IMR-90 (cell line): Measurements from ENCODE around the gene AKT2.

Experiments
- BHLHE40 ChIP-seq: fragments of 150-350 bp; IDR thresholded peaks from 2 replicates; pipeline ENCODE4 v1.6.1; 2016; ENCODE audit warnings: mild to moderate bottlenecking, low read depth, low read length
- CEBPB ChIP-seq: IDR thresholded peaks from 2 replicates; pipeline ENCODE4 v1.6.1; 2012; ENCODE audit warnings: low read depth, low read length, improper control_type of control experiment
- CTCF ChIP-seq: conservative IDR thresholded peaks from 2 replicates; pipeline ENCODE4 v1.5.1; 2012; ENCODE audit warnings: mild to moderate bottlenecking, low read depth, low read length, improper control_type of control experiment
- MAZ ChIP-seq: IDR thresholded peaks from 2 replicates; pipeline ENCODE4 v1.6.1; 2012; ENCODE audit warnings: low read depth, mild to moderate bottlenecking, low read length, improper control_type of control experiment, moderate library complexity, borderline replicate concordance
- POLR2A ChIP-seq: IDR thresholded peaks from 2 replicates; pipeline ENCODE4 v1.6.1; 2012; ENCODE audit warnings: mild to moderate bottlenecking, low read depth, low read length
- RAD21 ChIP-seq: IDR thresholded peaks from 2 replicates; pipeline ENCODE4 v1.6.1; 2012; ENCODE audit warnings: low read length, improper control_type of control experiment
- RCOR1 ChIP-seq: IDR thresholded peaks from 2 replicates; pipeline ENCODE4 v1.6.1; 2012; ENCODE audit warnings: mild to moderate bottlenecking, low read length, improper control_type of control experiment; ENCODE audit not compliant: insufficient replicate concordance
- SMC3 ChIP-seq: fragments of 150-350 bp; IDR thresholded peaks from 2 replicates; pipeline ENCODE4 v1.6.1; 2016; ENCODE audit warnings: low read depth, mild to moderate bottlenecking, antibody characterized with exemption, low read length, moderate library complexity
- TF ChIP-seq, protein P1 (sequence below): fragments of 150-350 bp; IDR thresholded peaks from 2 replicates; pipeline ENCODE4 v1.6.1; 2017; ENCODE audit warnings: mild to moderate bottlenecking, antibody characterized with exemption, low read length, low read depth

DNA sequence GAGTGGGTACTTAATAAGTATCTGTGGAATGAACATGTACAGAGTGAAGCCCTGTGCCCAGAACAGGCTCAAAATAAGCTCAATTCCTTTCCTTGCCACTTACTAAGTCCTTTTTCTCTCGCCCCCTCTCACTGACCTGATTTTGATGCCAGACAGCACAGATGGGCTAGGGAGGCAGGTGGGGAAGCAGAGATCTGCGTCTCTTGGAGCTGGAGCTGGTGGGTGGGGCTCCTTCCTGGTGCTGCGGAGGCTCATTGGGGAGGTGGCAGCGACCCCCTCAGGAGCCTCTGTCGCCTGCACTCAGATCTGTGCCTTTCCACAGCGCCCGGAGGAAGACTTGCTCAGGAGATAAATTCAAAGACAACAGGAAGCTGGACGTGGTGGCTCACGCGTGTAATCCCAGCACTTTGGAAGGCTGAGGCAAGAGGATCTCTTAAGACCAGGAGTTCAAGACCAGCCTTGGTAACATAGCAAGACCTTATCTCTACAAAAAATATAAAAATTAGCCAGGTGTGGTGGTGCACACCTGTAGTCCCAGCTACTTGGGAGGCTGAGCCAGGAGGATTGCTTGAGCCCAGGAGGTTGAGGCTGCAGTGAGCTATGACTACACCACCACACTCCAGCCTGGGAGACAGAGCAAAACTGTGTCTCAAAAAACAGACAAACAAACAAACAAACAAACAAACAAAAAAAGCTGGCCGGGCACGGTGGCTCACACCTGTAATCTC, 14.6 kb downstream of the AKT2 start:
- TF ChIP-seq CTCF: no peak
- no peak for TF ChIP-seq POLR2A
- no peak for TF ChIP-seq RAD21
- TF ChIP-seq CEBPB: no peak
- TF ChIP-seq RCOR1: no peak
- TF ChIP-seq MAZ: no peak
- TF ChIP-seq, protein P1, sequence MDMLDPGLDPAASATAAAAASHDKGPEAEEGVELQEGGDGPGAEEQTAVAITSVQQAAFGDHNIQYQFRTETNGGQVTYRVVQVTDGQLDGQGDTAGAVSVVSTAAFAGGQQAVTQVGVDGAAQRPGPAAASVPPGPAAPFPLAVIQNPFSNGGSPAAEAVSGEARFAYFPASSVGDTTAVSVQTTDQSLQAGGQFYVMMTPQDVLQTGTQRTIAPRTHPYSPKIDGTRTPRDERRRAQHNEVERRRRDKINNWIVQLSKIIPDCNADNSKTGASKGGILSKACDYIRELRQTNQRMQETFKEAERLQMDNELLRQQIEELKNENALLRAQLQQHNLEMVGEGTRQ: no peak
- TF ChIP-seq SMC3: no peak
- no peak for TF ChIP-seq BHLHE40
